GM23248 (cell line): Measurements from ENCODE around the gene GCNA. TPM values are rescaled to one million over a fixed set of nuclear protein-coding genes. Genes with fewer than 3 reads are reported as not detected.
"Not testable (repeated sequence)": the region's sequence is repeated elsewhere in the genome, so short reads cannot be mapped to it uniquely, and the experiment has no call there.

ENCODE experiments used
- DNase-seq: peaks from one replicate; pipeline ENCODE4 v3.0.0-alpha.2; 2015
- H2AFZ ChIP-seq: fragments of 200-600 bp; sonication (generic); 2 replicates; pipeline ENCODE4 v1.6.1; 2016; ENCODE audit warnings: antibody characterized with exemption
- H3F3A ChIP-seq: fragments of 200-600 bp; sonication (generic); 2 replicates; pipeline ENCODE4 v1.6.1; 2016; ENCODE audit warnings: mild to moderate bottlenecking, antibody characterized with exemption, mixed run types; ENCODE audit not compliant: insufficient read depth
- H3K27ac ChIP-seq: fragments of 200-600 bp; sonication (generic); 2 replicates; pipeline ENCODE4 v1.5.1; 2016; ENCODE audit warnings: mild to moderate bottlenecking
- H3K27me3 ChIP-seq: fragments of 200-600 bp; sonication (generic); replicated peaks from 2 replicates; pipeline ENCODE4 v1.6.1; 2016; ENCODE audit warnings: mild to moderate bottlenecking; ENCODE audit not compliant: insufficient read depth
- H3K36me3 ChIP-seq: fragments of 200-600 bp; sonication (generic); 2 replicates; pipeline ENCODE4 v1.6.1; 2016; ENCODE audit warnings: low read depth, mild to moderate bottlenecking
- H3K4me1 ChIP-seq: fragments of 200-600 bp; sonication (generic); 2 replicates; pipeline ENCODE4 v1.6.1; 2016; ENCODE audit warnings: mild to moderate bottlenecking; ENCODE audit not compliant: insufficient read depth
- H3K4me2 ChIP-seq: fragments of 200-600 bp; sonication (generic); one replicate; pipeline ENCODE4 v1.6.1; 2016; ENCODE audit warnings: mild to moderate bottlenecking; ENCODE audit not compliant: unreplicated experiment
- H3K4me3 ChIP-seq: fragments of 200-600 bp; sonication (generic); 2 replicates; pipeline ENCODE4 v1.5.1; 2016; ENCODE audit warnings: mild to moderate bottlenecking
- H3K79me2 ChIP-seq: fragments of 200-600 bp; sonication (generic); 2 replicates; pipeline ENCODE4 v1.6.1; 2016; ENCODE audit warnings: mild to moderate bottlenecking; ENCODE audit not compliant: insufficient read depth
- H3K9ac ChIP-seq: fragments of 200-600 bp; sonication (generic); 2 replicates; pipeline ENCODE4 v1.6.1; 2016; ENCODE audit warnings: mild to moderate bottlenecking
- H3K9me2 ChIP-seq: fragments of 200-600 bp; sonication (generic); 2 replicates; pipeline ENCODE4 v1.6.1; 2016; ENCODE audit warnings: mixed run types, mild to moderate bottlenecking, moderate library complexity; ENCODE audit not compliant: insufficient read depth
- H3K9me3 ChIP-seq: fragments of 200-600 bp; sonication (generic); one replicate; pipeline ENCODE4 v1.6.1; 2017; ENCODE audit warnings: low read depth
- H4K20me1 ChIP-seq: fragments of 200-600 bp; sonication (generic); 2 replicates; pipeline ENCODE4 v1.6.0; 2016; ENCODE audit not compliant: insufficient read depth
- EZH2 ChIP-seq: fragments of 200-600 bp; sonication (generic); IDR thresholded peaks from 2 replicates; pipeline ENCODE4 v1.6.1; 2018; ENCODE audit warnings: antibody characterized with exemption, mild to moderate bottlenecking; ENCODE audit not compliant: insufficient read depth, poor library complexity, severe bottlenecking
- EZH2phosphoT487 ChIP-seq: fragments of 200-600 bp; sonication (generic); IDR thresholded peaks from 2 replicates; pipeline ENCODE4 v1.6.1; 2018; ENCODE audit warnings: antibody characterized with exemption, moderate library complexity, mild to moderate bottlenecking, low read depth; ENCODE audit not compliant: insufficient read depth
- WGBS, 2 experiments: methylation state at CpG; one replicate each; pipeline ENCODE4 v1.1.6; 2015 to 2017; ENCODE audit warnings: low lambda C conversion rate in 2 of 2, low coverage in 1 of 2; ENCODE audit errors: missing lambda C conversion rate in 2 of 2; 5-methylcytosine and 5-hydroxymethylcytosine counted together
- in situ Hi-C: fragments of 300-500 bp; cut with MboI; formaldehyde crosslinking; loops from 2 replicates; pipeline ENCODE4 v1.15.0; 2020
- polyA plus RNA-seq: library from polyadenylated mRNA; unstranded; fragments of >200 nt; fragmentation: Nextera tagmentation; extraction: Ambion mirVana; gene quantifications from 2 replicates; pipeline ENCODE4 v1.2.1, GENCODE V29; 2016
- total RNA-seq: library from RNA; depleted of rRNA; stranded (reverse); fragments of >200 nt; shearing (Covaris generic); gene quantifications from 2 replicates; pipeline ENCODE4 v1.2.3, GENCODE V29; 2014

GCNA gene
- total and polyA plus RNA-seq, 2 experiments from 2014 or later, result 1.5 to 2.2 TPM

DNA sequence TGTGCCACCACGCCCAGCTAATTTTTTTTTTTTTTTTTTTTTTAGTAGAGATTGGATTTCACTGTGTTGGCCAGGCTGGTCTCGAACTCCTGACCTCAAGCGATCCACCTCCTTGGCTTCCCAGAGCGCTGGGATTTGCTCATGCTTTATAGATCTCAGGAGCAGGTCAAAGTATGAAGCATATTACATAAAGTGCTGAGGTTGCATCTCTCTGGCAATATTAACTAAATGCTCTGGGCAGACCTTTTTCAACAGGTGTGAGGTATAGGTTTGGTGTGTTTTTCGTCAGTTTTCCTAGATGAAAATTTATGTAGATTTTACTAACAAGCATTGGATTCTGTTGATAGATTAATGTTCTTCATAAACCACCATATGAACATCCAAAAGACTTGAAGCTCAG, 19.3 kb upstream of the GCNA start:
- DNase-seq, result no peak

GRCh38 chrX:71559773-71560172, 18.5 kb upstream of the GCNA start:
- not testable (repeated sequence) for H3K9ac ChIP-seq

More for the DNA sequence above, 19.3 kb upstream of the GCNA start:
- Histone ChIP-seq H3K4me1 (no peaks in the 10 kb centered on the region), H3K9me3 (no peaks in the 10 kb centered on the region), H3K9ac (no peak overlapping the region), H3K4me3 (no peak overlapping the region), H3K9me2 (no peaks in the 10 kb centered on the region), H4K20me1 (no peaks in the 10 kb centered on the region; the same call in 1 of the 2 replicates), H3K27me3 (no peaks in the 10 kb centered on the region), H2AFZ (no peak overlapping the region), H3K79me2 (peaks cover 86% of the 10 kb centered on the region), H3K36me3 (peaks cover 79% of the 10 kb centered on the region), H3K4me2 (no peak overlapping the region), H3F3A (peaks cover 16% of the 10 kb centered on the region; the same call in 1 of the 2 replicates), H3K27ac (no peak overlapping the region)
- WGBS, 2 experiments, result 97 to 100% methylated on average over 3 to 5 of the region's 5 CpGs
- in situ Hi-C loops, result no loop called here
- TF ChIP-seq EZH2 (no peak), EZH2phosphoT487 (no peak)

GRCh38 chrX:71563921-71564320, 14.3 kb upstream of the GCNA start:
- Histone ChIP-seq H3K9me2 (no peaks in the 10 kb centered on the region), H3K4me3 (no peak overlapping the region), H3F3A (peaks cover 8% of the 10 kb centered on the region; the same call in 1 of the 2 replicates), H3K27me3 (no peaks in the 10 kb centered on the region), H3K36me3 (peaks cover 75% of the 10 kb centered on the region), H3K27ac (no peak overlapping the region), H3K4me1 (no peaks in the 10 kb centered on the region), H3K9me3 (no peaks in the 10 kb centered on the region), H3K79me2 (peaks cover 77% of the 10 kb centered on the region), H3K4me2 (no peak overlapping the region), H2AFZ (no peak overlapping the region), H4K20me1 (no peaks in the 10 kb centered on the region; the same call in 1 of the 2 replicates), H3K9ac (no peak overlapping the region)
- in situ Hi-C loops, result no loop called here
- TF ChIP-seq EZH2 (no peak), EZH2phosphoT487 (no peak)
- DNase-seq, result no peak
- 12 to 13% methylated on average over 1 of the region's 1 CpG for WGBS, 2 experiments

More at GRCh38 chrX:71559773-71560172, 18.5 kb upstream of the GCNA start:
- H2AFZ ChIP-seq, H3K27me3 ChIP-seq, H3K4me1 ChIP-seq, in situ Hi-C loops, DNase-seq, H3K4me2 ChIP-seq, H3K9me2 ChIP-seq, H3F3A ChIP-seq, H3K9me3 ChIP-seq, H3K27ac ChIP-seq, H3K4me3 ChIP-seq, H4K20me1 ChIP-seq: not testable (repeated sequence)
- 39 to 66% methylated on average over 3 to 6 of the region's 6 CpGs for WGBS, 2 experiments
- H3K36me3 ChIP-seq, result peaks cover 79% of the 10 kb centered on the region
- H3K79me2 ChIP-seq, result peaks cover 85% of the 10 kb centered on the region

- Histone ChIP-seq H3K27ac (no peak overlapping the region), H3K4me1 (no peaks in the 10 kb centered on the region), H3K79me2 (peaks cover 74% of the 10 kb centered on the region), H3K9me3 (no peaks in the 10 kb centered on the region), H3K4me2 (no peak overlapping the region), H3K36me3 (peaks cover 65% of the 10 kb centered on the region), H3K4me3 (no peak overlapping the region), H3K9me2 (no peaks in the 10 kb centered on the region), H2AFZ (no peak overlapping the region), H3K27me3 (no peaks in the 10 kb centered on the region), H4K20me1 (no peaks in the 10 kb centered on the region), H3K9ac (no peak overlapping the region), H3F3A (peaks cover 8% of the 10 kb centered on the region; the same call in 1 of the 2 replicates)
- WGBS, 2 experiments, result 58 to 60% methylated on average over 9 of the region's 9 CpGs
- DNase-seq, result no peak
- no peak for TF ChIP-seq EZH2phosphoT487
- TF ChIP-seq EZH2, result no peak
- in situ Hi-C loops, result no loop called here
Measured at GRCh38 chrX:71565474-71566041, 12.7 kb upstream of the GCNA start.

DNA sequence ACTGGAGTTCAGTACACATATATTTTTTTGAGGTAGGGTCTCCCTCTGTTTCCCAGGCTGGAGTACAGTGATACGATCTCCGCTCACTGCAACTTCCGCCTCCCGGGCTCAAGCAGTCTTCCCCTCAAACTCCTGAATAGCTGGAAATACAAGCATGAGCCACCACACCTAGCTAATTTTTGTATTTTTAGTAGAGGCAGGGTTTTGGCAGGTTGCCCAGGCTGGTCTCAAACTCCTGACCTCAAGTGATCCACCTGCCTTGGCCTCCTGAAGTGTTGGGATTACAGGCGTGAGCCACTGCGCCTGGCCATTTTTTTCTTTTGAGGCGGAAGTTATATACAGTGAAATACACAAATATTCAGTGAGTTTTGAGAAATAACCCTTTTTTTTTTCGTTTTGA, 6.8 kb upstream of the GCNA start:
- DNase-seq, H4K20me1 ChIP-seq, in situ Hi-C loops, H3K9me2 ChIP-seq, H3K27ac ChIP-seq, H3K4me1 ChIP-seq, H2AFZ ChIP-seq, H3K4me2 ChIP-seq, H3K4me3 ChIP-seq, H3K27me3 ChIP-seq, H3K9me3 ChIP-seq, H3K9ac ChIP-seq: not testable (repeated sequence)
- peaks cover 10% of the 10 kb centered on the region; the same call in 1 of the 2 replicates for H3F3A ChIP-seq
- 88 to 89% methylated on average over 8 of the region's 8 CpGs for WGBS, 2 experiments
- peaks cover 33% of the 10 kb centered on the region for H3K79me2 ChIP-seq
- peaks cover 54% of the 10 kb centered on the region for H3K36me3 ChIP-seq
